DOHH2 (cell line): Measurements from ENCODE around the gene MFSD1.

Experiments used
- H3F3A ChIP-seq: fragments of 200-600 bp; sonication (generic), shearing (Covaris generic); 2 replicates; pipeline ENCODE4 v1.6.0; 2016; ENCODE audit warnings: antibody characterized with exemption, mild to moderate bottlenecking; ENCODE audit not compliant: control insufficient read depth, insufficient read depth
- H3K27ac ChIP-seq: fragments of 200-600 bp; sonication (generic); 2 replicates; pipeline ENCODE4 v1.5.1; 2014; ENCODE audit warnings: low read depth, mild to moderate bottlenecking, low read length, moderate library complexity
- H3K27me3 ChIP-seq: fragments of 200-600 bp; sonication (generic); 2 replicates; pipeline ENCODE4 v1.6.1; 2014; ENCODE audit warnings: mild to moderate bottlenecking, low read length, mixed read lengths; ENCODE audit not compliant: control insufficient read depth
- H3K36me3 ChIP-seq: fragments of 200-600 bp; sonication (generic); 2 replicates; pipeline ENCODE4 v1.6.1; 2014; ENCODE audit warnings: mild to moderate bottlenecking, low read length, moderate library complexity, mixed read lengths; ENCODE audit not compliant: control insufficient read depth
- H3K4me1 ChIP-seq: fragments of 200-600 bp; sonication (generic); 2 replicates; pipeline ENCODE4 v1.6.1; 2014; ENCODE audit warnings: mild to moderate bottlenecking, low read length, mixed read lengths; ENCODE audit not compliant: control insufficient read depth
- H3K4me2 ChIP-seq: fragments of 200-600 bp; sonication (generic); 2 replicates; pipeline ENCODE4 v1.6.0; 2014; ENCODE audit warnings: mild to moderate bottlenecking, low read length, moderate library complexity
- H3K4me3 ChIP-seq: fragments of 200-600 bp; sonication (generic); 2 replicates; pipeline ENCODE4 v1.5.1; 2014; ENCODE audit warnings: mild to moderate bottlenecking, low read length, mixed read lengths
- H3K79me2 ChIP-seq: fragments of 200-600 bp; sonication (generic); 2 replicates; pipeline ENCODE4 v1.6.1; 2014; ENCODE audit warnings: mild to moderate bottlenecking, low read length, mixed read lengths; ENCODE audit not compliant: control insufficient read depth
- H3K9me2 ChIP-seq: fragments of 200-600 bp; sonication (generic); replicated peaks from 2 replicates; pipeline ENCODE4 v1.6.1; 2014; ENCODE audit warnings: mild to moderate bottlenecking, low read length, mixed read lengths; ENCODE audit not compliant: control insufficient read depth
- H3K9me3 ChIP-seq: fragments of 200-600 bp; sonication (generic); 2 replicates; pipeline ENCODE4 v1.6.1; 2014; ENCODE audit warnings: antibody characterized with exemption, low read length, mixed read lengths; ENCODE audit not compliant: control insufficient read depth, insufficient read depth
- H4K20me1 ChIP-seq: fragments of 200-600 bp; sonication (generic); 2 replicates; pipeline ENCODE4 v1.6.0; 2014; ENCODE audit warnings: low read depth, mild to moderate bottlenecking, antibody characterized with exemption, low read length, moderate library complexity; ENCODE audit not compliant: control insufficient read depth, insufficient read depth
- CTCF ChIP-seq: fragments of 200-600 bp; sonication (generic); IDR thresholded peaks from one replicate; pipeline ENCODE4 v1.5.1; 2014; ENCODE audit warnings: antibody characterized with exemption, mild to moderate bottlenecking, low read depth, low read length; ENCODE audit not compliant: poor library complexity, severe bottlenecking
- EZH2phosphoT487 ChIP-seq: fragments of 200-600 bp; sonication (generic); IDR thresholded peaks from 2 replicates; pipeline ENCODE4 v1.6.1; 2017; ENCODE audit warnings: borderline replicate concordance, mild to moderate bottlenecking, antibody characterized with exemption, low read length, moderate library complexity, mixed read lengths

MFSD1 gene

GRCh38 chr3:158802409-158803268 lies 785 bp downstream of the MFSD1 start:
- H3F3A ChIP-seq: peaks cover 2% of the 10 kb centered on the region; the same call in 1 of the 2 replicates
- no peaks in the 10 kb centered on the region for H3K9me3 ChIP-seq
- peaks cover 34% of the 10 kb centered on the region for H3K79me2 ChIP-seq
- H4K20me1 ChIP-seq: no peaks in the 10 kb centered on the region
- no peak for TF ChIP-seq CTCF
- no peak for TF ChIP-seq EZH2phosphoT487
- no peaks in the 10 kb centered on the region for H3K9me2 ChIP-seq
- peaks cover 3% of the 10 kb centered on the region; the same call in 1 of the 2 replicates for H3K27me3 ChIP-seq
- peaks cover 35% of the 10 kb centered on the region for H3K36me3 ChIP-seq
- peak overlapping the region; percentile 85 for H3K4me2 ChIP-seq
- H3K4me3 ChIP-seq: peak overlapping the region; percentile 97
- H3K4me1 ChIP-seq: peaks cover 24% of the 10 kb centered on the region
- H3K27ac ChIP-seq: peak overlapping the region; percentile 6; the same call in 1 of the 2 replicates

GRCh38 chr3:158804441-158804840 lies 2.6 kb downstream of the MFSD1 start:
- Histone ChIP-seq H3K4me1 (peaks cover 24% of the 10 kb centered on the region), H3K9me2 (no peaks in the 10 kb centered on the region), H3K4me3 (no peak overlapping the region), H3K79me2 (peaks cover 34% of the 10 kb centered on the region), H3K36me3 (peaks cover 53% of the 10 kb centered on the region), H3K4me2 (0 out of 2 replicates have a peak overlapping the region, but pooled peaks have one; percentile 9), H3K9me3 (no peaks in the 10 kb centered on the region), H3K27ac (no peak overlapping the region), H4K20me1 (no peaks in the 10 kb centered on the region), H3F3A (peaks cover 2% of the 10 kb centered on the region; the same call in 1 of the 2 replicates), H3K27me3 (no peaks in the 10 kb centered on the region)
- TF ChIP-seq CTCF (no peak), EZH2phosphoT487 (no peak)

GRCh38 chr3:158808697-158809096 lies 6.8 kb downstream of the MFSD1 start:
- Histone ChIP-seq H3K36me3 (peaks cover 81% of the 10 kb centered on the region), H3K9me3 (no peaks in the 10 kb centered on the region), H3K4me2 (no peak overlapping the region), H3K27me3 (no peaks in the 10 kb centered on the region), H3F3A (no peaks in the 10 kb centered on the region), H3K27ac (no peak overlapping the region), H3K79me2 (peaks cover 16% of the 10 kb centered on the region), H3K4me1 (peaks cover 4% of the 10 kb centered on the region), H4K20me1 (no peaks in the 10 kb centered on the region), H3K4me3 (no peak overlapping the region), H3K9me2 (no peaks in the 10 kb centered on the region)
- TF ChIP-seq EZH2phosphoT487 (no peak), CTCF (no peak)
